DMS 273 (cell line): ENCODE results near the gene OLFML1.

Experiments used
- DNase-seq: peaks from one replicate; lab custom pipeline; 2025; ENCODE audit not compliant: unreplicated experiment; lab: John Stamatoyannopoulos, UW

The OLFML1 gene

GRCh38 chr11:7559398-7560283 is 74.3 kb downstream of the OLFML1 start:
- no peak for DNase-seq
